ENCODE measurements around the gene CHMP2B.
A peak's percentile ranks its signal among the peaks of the same experiment; 100 is the strongest.
"Not testable (repeated sequence)": the region's sequence is repeated elsewhere in the genome, so short reads cannot be mapped to it uniquely, and the experiment has no call there.

The CHMP2B gene

DNA sequence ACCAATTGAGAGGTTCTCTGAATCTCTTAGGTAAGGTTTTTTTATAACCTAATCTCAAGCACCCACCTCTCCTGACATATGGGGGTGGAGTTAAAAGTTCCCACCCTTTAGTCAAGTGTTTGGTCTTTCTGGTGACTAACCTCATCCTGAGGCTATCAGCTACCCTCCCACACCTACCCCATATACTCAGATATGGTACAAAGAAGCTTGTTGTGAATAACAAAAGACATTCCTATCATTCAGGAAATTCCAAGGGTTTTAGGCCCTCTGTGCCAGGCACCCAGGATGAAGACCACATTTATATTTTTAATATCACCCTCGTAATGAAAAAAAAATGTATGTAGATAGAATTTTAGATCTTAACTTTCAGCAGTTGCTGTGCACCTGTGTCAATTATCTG is 9.0 kb downstream of the CHMP2B start:
- no peak for DNase-seq

DNA sequence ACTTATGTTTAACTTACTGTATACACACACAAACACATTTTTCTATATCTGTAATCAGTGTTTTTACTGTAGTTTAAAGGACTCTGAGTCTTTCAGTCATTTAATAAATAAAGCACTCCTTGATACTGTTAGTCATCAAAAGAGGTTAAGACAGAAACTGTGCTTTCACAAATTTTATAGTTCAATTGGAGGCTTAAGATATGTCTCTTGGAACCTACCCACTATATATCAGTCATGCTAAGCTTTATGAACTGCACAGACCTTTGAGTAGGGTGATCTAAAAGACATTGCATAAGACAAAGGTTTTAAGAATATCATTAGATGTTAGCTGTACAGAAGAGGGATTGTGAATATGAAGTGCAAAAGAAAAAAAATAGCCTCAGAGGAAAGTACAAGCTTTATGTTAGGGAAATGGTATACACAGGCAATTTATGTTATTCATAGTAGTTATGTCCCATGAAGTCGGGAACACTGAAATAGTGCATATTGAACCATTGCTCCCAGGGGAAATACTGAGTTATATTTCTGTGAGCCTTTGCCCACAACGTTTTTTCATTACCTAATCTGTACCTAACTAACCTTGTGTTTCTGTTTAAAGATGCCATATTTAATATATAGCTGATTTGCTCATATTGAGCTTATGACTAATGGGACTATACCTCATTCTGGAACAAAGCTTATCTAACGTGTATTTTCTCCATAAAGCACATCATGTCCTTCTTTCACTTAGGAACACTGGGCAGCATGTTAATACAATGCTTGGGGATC is 19.7 kb downstream of the CHMP2B start:
- DNase-seq: no peak

DNA sequence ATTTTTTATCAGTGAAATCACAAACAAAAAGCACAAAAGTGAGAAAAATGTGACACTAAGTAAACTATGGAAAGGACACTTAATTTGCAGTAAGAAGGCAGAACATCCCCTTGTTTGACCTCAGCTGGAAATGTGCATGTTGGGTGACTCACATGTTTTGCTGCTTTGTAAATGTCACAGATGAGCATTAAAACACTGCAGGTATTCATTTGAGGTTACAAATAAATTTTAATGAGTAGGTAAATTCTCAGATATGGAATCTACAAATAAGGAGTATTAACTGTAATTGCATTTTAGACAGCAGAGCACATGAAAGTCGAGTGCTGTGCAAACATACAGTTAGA is 20.3 kb downstream of the CHMP2B start:
- no peak for DNase-seq

DNA sequence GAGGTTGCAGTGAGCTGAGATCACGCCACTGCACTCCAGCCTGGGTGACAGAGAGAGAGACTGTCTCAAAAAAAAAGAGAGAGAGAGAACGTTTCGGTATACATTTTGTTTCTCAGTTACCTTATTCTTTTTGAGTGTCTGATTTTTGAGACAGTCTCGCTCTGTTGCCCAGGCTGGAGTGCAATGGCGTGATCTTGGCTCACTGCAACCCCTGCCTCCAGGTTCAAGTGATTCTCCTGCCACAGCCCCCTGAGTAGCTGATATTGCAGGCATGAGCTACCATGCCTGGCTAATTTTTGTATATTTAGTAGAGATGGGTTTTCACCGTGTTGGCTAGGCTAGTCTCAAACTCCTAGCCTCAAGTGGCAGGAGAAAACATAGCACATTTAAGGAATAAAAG is 21.1 kb downstream of the CHMP2B start:
- DNase-seq: not testable (repeated sequence)

DNA sequence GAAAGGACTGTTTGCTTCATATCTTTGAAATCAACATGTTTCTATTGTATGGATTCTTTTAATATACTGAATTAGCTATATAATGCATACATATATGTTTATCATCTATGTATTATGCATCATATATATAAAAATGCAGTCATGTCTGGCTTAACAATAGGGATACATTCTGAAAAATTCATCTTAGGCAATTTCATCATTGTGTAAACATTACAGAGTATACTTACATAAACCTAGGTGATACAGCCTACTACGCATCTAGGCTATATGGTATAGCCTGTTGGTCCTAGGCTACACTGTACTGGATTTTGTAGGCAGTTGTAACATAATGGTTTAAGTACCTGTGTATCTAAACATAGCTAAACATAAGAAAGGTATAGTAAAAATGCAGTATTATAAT is 21.7 kb downstream of the CHMP2B start:
- DNase-seq: no peak

DNA sequence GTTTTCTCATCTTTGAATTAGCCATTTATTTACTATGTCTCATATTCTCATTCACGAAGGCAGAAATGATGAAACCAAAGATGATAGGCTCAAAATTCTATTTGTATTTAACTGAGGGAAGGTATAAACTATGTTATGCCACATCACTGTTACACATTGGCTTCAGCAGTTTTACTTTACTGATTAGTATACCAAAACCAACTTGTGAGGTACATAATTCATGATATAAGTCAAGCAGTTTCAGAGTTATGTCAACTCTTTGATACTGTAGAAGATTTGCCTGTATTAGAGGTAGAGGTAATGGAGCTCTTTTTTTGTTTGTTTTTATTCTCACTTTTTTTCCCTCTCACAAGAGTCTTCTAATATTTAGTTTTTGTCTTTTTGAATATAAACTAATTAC is 22.9 kb downstream of the CHMP2B start:
- no peak for DNase-seq

DNA sequence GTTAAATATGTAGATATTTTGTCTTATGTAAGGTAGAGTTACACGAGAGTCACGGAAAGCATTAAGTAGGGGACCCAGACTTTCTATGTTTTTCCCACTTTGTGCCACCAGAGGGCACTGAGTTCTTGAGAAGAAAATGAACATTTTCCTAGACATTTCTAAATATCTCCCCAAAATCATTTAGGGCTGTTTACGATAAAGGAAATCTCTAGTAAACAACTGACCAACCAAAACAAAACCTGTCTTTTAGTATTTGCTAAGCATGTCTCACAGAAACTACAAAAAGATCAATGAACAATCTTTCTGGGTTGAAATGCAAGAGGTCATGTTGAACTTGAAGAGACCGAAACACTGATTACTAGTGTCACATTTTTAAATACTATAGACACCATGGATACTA is 33.2 kb downstream of the CHMP2B start:
- DNase-seq: peak; percentile 58

DNA sequence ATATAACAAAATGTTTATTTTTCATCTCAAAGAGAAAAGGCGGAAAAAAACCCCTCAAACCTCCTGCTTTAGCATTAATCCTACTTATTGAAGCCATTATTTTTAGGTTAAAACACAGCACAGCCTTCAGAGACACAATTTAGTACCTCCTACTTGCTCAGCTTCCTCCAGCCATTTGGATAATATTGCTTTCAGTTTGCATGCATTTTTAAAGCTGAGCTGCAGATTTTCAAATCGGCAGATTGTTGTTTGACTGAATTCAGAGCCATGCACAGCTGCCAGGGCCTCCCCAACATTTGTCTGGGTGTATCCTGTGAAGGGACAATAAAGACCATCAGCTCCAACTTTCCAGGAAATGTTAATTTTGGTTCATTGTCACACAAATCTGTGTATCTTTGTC is 34.8 kb downstream of the CHMP2B start:
- no peak for DNase-seq

DNA sequence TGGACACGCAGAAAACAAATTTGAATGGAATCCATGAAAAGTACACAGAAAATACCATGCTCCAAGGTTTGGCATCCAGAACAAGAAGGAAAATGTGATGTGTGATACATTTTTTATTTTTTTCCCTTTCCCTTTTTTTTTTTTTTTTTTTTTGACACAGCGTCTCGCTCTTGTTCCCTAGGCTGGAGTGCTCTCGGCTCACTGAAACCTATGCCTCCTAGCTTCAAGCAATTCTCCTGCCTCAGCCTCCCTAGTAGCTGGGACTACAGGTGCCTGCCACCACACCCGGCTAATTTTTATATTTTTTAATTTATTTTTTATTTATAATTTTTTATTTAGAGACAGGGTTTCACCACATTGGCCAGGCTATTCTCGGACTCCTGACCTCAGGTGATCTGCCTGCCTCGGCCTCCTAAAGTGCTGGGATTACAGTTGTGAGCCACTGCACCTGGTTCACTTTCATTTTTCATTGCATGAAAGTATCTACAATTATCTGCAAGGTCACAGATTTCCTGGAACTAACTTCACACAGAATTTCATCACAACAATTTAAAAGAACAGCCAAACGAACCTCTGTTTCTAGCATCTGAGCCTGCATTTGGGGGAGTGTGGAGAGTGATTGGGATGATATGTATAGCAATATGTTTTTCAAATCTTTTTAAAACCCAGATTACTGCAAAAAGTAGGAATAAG is 41.0 kb downstream of the CHMP2B start:
- no peak for DNase-seq

DNA sequence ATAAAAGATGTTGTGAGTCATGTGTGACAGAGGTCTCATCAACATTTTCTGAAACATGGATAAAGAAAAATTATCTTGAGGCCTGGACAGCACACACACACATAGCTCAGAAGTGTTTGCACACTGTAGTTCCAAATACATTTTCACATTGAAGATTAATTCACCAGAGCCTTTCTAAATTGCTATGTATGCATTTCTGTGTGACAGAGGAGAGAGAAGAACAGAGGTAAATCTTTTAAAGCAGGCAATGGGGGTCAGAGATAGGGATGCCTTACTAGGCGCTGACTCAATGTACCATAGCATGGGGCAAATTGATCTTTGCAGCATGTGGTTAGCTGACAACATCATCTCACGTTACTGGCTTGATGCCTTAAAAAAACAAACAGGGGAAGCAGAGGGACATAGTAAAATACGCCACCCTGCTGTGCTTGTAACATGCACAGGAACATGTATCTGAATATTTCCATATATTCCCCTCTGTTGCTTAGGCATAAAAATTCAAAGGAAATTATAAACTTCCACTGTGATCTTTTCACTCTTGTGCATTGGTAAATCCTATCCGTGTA is 41.6 kb downstream of the CHMP2B start:
- DNase-seq: no peak

DNA sequence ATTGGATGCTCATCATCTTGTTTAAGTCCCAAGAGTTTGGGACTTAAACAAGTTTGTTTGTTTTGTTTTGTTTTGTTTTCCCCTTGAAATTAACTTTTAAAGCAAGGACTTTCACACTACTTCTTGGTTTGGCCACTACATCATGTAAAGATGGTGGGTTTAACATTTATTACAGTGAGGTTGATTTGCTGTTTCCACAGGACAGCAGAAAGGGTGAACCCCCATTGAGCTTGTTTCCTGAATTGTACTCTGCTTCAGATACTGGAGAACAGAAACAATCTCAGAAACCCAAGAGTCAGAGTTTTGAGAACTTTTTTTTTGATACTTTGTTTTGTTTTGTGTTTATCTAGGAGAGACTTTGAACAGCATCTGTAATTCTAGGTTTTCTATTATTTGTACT is 42.6 kb downstream of the CHMP2B start:
- DNase-seq: no peak

DNA sequence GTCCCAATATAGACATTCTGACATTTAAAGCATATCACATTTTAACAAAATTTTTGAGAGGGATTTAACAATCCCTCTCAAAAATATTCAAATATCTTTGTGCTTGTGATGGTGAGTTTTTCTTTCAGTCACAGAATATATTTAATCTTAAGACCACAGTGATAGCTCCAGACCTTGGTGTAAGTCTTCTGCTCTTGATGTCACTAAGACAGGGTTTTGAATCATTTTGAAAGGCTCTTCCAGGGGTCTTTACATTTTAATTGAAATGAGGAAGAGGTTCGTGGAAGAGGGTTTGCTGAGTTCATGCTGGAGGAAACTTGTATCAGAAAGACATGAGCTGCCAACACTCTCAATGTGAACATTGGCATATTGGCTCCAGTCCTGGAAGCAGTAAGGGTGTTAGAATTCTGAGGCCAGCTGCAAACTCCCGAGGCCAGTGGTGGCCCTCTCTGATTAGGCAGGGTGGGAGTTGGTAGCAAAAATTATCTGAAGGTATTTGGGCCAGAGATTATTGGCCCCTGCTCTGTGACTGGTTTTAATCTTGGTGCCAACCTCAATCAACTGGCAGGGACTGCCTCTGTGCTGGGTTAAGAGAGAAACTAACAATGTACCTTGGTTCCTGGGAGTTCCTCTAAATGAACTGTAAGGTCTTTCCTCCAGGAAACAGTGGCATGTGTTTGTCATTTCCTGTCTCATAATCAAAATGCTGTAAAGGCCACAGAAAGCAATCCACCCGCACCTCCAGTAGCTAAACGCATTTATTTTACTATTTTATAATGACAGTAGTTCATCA is 44.0 kb downstream of the CHMP2B start:
- DNase-seq: no peak

DNA sequence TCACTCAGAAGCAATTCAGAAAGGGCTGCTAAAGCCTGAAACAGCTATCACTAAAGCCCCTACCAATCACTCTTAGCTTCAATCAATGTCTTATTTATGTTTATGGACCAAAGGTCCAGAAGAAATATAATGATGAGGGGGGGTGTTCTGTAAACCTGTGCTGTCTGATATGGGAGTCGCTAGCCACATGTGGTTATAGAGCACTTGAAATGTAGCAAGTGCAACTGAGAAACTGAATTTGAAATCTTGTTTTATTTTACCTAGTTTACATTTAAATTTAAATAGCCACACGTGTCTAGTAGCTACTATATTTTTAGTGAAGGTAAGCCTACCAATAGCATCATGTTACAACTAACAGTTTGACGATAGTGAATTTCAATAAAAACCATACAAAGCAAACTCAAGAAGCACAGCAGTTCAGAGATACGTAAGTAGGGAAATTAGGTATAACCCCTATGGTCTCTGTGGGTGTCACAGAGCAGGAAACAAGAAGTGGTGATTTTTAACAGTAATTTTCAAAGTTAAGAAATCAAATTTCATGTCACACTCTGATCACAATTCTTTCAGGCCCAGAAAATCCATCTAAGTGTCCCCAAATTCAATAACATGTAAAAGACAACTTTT is 45.7 kb downstream of the CHMP2B start:
- DNase-seq: no peak

DNA sequence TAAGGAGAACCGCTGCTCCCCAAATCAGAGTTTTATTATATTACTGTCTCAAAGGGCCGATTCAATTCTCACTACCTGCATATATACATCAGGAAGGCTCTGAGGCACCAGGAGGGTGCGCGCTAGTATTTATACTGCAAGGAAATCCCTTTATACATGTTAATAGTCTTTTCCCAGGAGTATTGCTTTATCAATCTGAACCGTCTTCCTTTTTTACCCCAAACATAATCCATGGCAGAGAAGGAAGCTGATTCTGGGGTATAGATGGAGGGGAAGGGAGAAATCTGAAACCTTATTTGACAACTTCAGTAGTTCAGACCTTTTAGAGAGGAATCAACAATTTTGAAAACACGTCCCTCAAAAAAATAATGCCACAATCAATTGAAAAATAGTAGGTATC is 49.4 kb downstream of the CHMP2B start, which contains the start of gene POU1F1:
Gene POU1F1, minus strand, starts transcription at position 101 of the 400 bp plus-strand sequence. CDS start 122 bp downstream, outside the sequence.
- DNase-seq: no peak

DNA sequence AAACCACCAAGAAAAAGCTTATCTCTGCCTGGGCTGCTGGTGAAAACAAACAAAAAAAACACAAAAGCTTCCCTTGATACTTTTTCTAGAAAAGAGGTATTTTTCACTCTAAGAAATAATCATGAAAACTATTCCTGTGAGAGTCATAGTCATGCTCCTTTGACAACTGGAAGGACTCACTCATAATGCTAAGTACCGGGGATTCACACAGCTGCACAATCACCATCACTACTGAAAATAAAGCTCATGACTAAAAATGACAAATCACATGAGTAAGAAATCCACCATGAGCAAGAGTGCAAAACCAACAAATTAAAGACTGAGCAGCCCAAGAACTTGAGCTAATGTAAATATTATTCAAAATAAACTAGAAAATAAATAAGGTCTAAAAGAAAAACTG is 59.9 kb downstream of the CHMP2B start:
- DNase-seq: no peak

DNA sequence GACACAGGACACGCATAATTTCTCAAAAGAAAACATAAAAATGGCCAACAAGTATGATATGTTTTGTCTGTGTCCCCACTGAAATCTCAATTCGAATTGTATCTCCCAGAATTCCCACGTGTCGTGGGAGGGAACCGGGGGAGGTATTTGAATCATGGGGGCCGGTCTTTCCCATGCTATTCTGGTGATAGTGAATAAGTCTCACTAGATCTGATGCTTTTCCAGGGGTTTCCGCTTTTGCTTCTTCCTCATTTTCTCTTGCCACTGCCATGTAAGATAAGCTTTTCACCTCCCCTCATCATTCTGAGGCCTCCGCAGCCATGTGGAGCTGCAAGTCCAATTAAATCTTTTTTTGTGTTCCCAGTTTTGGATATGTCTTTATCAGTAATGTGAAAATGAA is 61.3 kb downstream of the CHMP2B start:
- DNase-seq: no peak

DNA sequence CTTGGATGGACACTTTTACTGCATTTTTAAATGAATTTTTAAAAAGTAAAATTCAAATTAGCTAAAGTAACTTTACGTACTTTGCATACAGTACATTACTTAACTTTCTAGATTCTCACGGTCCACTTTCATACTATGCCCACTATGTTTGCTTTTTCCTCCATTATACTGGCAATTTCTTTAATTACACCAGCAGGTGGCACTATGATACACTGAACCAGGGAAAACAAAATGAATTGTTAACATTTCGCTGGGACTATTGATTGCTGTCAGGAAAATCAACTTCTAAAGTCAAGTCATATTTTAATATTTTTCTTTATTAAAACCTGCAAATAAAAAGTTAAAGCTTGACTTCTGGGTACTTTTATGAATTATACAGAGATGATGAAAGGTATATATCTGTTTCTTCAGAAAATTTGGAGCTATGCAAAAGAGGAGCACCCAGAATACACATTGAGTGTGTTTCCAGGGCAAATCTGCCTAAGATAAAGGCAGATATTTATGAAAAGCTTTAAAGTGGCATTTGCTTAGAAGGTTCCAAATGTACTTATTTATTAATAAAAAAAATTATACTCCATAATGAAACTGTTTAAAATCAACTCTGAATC is 71.1 kb downstream of the CHMP2B start:
- DNase-seq: no peak

DNA sequence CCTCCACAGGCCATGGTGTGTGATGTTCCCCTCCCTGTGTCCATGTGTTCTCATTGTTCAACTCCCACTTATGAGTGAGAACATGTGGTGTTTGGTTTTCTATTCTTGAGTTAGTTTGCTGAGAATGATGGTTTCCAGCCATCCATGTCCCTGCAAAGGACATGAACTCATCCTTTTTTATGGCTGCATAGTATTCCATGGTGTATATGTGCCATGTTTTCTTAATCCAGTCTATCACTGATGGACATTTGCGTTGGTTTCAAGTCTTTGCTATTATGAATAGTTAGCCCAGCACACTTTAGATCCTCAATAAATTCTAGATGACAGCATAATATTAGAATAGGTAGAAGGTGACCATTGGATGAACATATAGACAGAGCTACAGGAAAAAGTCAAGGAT is 77.9 kb downstream of the CHMP2B start:
- not testable (repeated sequence) for DNase-seq

Data from stimulated activated CD8-positive, alpha-beta memory T cell treated with anti-CD3 and anti-CD28 coated beads, Interleukin-4, amount 100 ng/mL, for 48 hours (primary cell).